Stimulated activated CD8-positive, alpha-beta memory T cell treated with anti-CD3 and anti-CD28 coated beads, Interleukin-4, amount 100 ng/mL, for 4 hours (primary cell): ENCODE results near the gene GPR158.
"Not testable (repeated sequence)": the region's sequence is repeated elsewhere in the genome, so short reads cannot be mapped to it uniquely, and the experiment has no call there.

Experiments used
- DNase-seq, 2 donors: peaks; one replicate each; pipeline ENCODE4 v3.0.0-alpha.2; 2020; ENCODE audit warnings: low read depth in 2 of 2, low spot score in 1 of 2

Gene GPR158, protein sequence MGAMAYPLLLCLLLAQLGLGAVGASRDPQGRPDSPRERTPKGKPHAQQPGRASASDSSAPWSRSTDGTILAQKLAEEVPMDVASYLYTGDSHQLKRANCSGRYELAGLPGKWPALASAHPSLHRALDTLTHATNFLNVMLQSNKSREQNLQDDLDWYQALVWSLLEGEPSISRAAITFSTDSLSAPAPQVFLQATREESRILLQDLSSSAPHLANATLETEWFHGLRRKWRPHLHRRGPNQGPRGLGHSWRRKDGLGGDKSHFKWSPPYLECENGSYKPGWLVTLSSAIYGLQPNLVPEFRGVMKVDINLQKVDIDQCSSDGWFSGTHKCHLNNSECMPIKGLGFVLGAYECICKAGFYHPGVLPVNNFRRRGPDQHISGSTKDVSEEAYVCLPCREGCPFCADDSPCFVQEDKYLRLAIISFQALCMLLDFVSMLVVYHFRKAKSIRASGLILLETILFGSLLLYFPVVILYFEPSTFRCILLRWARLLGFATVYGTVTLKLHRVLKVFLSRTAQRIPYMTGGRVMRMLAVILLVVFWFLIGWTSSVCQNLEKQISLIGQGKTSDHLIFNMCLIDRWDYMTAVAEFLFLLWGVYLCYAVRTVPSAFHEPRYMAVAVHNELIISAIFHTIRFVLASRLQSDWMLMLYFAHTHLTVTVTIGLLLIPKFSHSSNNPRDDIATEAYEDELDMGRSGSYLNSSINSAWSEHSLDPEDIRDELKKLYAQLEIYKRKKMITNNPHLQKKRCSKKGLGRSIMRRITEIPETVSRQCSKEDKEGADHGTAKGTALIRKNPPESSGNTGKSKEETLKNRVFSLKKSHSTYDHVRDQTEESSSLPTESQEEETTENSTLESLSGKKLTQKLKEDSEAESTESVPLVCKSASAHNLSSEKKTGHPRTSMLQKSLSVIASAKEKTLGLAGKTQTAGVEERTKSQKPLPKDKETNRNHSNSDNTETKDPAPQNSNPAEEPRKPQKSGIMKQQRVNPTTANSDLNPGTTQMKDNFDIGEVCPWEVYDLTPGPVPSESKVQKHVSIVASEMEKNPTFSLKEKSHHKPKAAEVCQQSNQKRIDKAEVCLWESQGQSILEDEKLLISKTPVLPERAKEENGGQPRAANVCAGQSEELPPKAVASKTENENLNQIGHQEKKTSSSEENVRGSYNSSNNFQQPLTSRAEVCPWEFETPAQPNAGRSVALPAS (N-terminal part only)

GRCh38 chr10:25174461-25175230 is at the start of gene GPR158:
TSS of gene GPR158 (plus strand) at chr10:25175001. CDS start at chr10:25175421, 420 bp downstream.
- DNase-seq, result no peak

DNA sequence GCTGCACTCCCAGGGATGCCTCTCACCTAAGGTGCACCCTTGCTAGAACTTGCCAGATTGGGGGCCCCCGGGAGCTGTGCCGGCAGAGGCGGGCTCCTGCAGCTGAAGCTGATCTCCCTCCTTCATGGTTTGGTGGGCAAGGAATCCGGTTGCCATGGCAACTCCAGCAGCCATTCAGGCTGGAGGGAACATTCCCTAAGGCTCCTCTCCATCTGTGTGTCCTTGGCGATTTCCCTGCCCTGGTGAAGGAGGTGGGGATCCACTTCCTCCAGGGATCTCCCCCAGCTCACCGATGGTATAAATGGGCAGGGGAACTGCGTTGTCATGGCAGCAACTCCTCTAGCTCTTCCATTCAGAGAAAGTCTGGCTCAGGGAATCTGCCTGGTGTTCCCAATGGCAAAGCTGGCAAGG is 49.6 kb upstream of the GPR158 start:
- DNase-seq, result no peak

DNA sequence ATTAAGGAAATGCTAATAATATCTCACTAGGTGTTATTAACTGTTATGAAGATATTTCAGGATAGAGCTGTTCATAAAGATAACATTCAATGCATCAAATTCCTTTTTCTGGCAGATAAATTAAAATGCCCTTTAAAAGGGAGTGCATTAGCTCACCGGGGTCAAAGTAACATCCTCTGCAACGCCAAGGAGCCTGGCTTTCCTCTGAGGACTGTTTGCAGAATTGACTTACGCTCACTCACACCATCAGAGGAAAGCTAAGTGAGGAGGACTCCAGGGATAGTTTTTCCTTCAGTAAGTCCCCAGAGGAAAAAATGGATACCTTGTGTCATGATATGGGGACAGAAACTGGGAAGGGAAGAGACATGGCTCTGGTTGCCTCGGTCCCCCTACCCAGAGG is 45.2 kb upstream of the GPR158 start:
- no peak for DNase-seq

DNA sequence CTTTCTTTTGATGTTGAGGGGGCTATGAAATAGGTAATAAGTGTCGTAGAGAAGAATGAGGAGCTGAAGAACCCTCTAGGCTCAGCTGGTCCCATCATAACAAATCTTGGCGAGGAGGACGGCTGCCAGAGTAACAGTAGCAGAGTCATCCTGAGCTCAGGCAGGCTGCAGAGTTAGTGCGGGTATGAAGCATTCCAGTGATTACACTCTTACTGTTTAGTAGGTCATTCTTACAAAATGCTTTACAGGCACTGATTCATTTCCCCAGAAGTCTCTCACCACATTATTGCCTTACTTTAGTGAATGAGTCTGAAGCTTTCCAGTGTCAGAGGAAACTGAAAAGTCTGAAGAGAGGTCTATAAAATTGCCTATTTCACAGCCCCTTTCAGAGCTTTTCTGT is 43.9 kb upstream of the GPR158 start:
- DNase-seq, result no peak

DNA sequence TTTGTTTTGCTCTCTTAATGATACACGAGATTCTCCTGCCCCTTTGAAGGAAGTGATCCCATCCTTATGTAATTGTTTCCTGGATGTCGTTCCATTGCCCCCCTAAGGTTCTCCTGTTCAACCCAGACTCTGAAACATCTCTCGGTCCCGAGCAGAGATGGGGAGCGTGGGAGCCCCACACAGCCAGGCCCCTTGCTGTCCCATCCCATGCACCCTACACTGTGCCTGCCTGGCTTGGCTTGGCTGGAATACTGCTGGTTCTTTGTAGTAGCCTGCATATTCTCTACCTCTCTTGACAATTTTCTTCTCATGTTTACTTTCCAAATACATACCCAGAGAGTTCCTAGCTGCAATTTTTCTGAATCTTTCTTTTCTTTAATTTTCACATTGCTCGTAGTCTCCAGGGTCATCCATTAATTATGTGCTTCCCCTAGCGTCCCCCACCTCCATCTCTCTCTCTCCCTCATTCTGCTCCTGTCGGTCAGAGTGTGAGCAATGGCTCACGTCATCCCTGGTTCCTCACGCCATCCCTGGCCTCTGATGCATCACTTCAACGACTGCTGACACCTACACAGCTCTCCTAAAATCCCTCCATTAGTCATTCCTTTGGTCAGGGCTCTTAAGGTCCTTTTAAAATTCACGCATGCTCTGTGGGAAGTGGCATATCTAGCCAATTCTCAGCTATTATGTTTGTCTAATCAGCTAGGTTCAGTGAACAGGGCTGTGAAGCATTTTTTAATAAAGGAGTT is 32.5 kb upstream of the GPR158 start:
- DNase-seq, result no peak

DNA sequence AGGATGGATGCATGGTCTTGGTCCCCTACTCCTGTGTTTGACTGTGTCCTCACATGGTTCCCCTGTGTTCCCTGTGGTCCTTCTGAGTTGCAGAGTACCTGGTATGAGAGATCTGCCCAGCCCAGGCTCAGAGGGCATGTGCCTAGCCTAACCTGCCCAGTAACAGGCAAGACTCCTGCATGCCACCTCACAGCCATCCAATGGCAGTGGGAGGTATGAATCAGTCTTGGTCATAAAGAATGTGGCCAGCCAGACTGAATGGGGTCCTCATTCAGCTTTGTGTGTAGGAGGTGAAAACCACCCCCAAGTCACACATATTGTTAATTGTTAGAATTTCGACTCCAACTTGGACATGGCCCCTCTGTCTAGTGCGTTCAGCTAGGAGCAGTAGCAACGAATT is 17.2 kb upstream of the GPR158 start:
- DNase-seq, result no peak

DNA sequence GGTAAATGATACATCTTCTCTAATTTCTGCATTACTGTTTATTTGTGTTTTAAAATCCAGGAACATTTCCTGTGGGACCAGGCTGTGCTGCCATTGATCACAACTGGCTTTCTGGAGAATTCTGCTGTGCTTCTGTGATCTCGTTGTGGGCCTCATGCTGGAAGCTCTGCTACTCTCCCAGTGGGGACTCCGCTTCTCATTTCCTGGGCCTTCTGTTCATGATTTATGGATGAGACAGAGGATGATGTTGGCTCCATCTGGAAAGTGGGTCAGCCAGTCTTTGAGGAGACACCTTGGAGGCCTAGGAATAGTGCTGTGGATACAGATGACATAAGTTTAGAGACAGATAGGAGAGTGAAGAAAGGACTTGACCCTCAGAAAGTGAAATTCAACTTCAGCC is 15.2 kb upstream of the GPR158 start:
- no peak for DNase-seq

DNA sequence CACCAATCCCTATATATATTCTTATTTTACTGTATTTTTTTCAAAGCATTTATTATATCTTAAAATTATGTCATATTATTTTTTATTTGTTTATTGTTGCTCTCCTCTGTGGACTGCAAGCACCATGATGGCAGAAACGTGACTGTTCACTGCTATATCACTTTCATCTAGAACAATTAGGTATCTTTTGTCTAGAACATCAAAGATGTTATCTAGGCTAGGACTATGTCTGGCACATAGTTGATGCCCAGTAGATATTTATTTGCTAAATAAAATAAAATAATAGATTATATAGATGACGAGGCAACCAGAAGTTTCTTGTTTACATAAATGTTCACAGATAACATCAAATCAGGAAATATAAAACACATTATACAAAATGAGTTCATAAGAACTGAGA is 12.4 kb upstream of the GPR158 start:
- DNase-seq, result no peak

DNA sequence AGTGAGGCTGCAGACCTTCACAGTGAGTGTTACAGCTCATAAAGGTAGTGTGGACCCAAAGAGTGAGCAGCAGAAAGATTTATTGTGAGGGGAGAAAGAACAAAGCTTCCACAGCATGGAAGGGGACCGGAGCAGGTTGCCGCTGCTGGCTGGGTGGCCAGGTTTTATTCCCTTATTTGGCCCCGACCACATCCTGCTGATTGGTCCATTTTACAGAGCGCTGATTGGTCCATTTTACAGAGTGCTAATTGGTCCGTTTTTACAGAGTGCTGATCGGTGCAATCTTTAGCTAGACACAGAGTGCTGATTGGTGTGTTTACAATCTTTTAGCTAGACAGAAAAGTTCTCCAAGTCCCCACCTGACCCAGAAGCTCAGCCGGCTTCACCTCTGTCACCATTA is 11.3 kb upstream of the GPR158 start:
- not testable (repeated sequence) for DNase-seq

DNA sequence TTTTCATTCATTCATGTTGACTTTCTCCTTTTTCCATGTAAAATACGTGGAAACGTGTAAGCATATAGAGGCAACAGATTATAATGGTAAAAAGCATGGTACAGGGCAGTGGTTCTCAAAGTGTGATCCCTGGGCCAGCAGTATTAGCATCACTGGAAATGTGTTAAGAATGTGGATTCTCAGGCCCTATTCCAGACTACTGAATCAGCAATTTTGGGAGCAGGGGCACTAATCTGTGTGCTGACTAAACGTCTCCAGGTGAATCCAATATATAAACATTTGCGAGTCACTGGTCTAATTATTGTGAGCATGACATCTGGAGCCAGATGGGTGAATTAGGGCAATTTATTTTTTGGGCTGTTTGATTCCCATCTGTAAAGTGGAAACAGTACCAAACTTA is 5.1 kb upstream of the GPR158 start:
- no peak for DNase-seq

- no peak for DNase-seq
These were observed 4.2 kb upstream of the GPR158 start for GRCh38 chr10:25170627-25171026.

GRCh38 chr10:25175527-25176420 is 973 bp downstream of the GPR158 start:
- no peak for DNase-seq

DNA sequence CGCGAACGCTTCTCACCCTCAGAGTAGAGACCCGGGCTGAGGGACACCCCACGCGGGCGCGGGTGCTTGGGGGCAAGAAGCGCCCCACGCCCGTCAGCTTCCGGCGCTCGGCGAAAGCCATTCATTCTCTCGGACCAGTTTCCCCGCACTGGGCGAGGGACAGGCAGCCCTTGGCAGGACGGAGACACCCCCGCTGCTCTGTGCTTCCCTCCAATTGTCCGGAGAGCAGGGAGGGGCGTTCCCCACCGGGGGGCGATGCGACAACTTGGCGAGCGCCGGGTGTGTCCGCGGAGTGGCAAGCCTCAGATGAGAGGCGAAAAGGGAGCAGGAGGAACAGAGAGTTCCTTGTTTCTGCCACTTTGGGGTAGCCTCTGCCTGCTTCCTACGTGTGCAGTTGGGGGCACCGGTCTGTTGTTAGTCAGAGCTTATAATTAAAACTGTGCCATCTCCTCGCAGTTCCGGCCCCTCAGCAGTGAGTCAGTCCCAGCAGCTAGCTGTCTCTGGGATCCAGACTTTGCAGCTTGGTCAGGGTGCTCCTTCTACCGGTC is 1.7 kb downstream of the GPR158 start:
- DNase-seq, result no peak

DNA sequence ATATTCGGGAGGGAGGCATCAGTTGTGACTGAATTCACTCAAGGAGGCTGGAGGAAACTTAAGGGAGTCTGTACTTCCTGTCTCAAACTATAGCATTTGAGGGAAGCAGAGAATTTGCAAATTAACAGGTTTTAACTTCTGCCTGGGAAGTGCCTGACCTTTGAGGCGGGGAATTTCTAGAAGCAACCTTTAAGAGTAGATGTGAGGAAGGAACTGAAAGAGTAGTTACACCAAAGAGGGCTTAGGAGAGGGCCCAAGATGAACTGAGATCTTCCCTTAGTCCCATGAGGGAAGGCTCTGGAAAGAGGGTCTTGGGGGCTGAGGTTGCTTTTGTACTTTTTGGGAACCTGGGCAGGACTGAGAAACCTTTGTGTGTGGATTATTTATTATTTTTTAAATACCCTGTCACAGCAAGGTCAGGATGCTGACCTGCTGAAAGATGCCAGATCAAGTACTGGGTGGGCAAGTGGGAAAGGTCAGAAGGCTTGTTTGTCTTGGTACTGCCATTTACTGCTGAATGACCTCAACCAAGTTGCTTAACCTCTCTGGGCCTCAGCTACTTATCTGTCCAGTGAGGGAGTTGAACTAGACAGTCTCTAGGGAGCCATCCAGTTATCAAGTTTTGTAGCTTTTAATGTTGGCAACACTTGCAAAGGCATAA is 2.4 kb downstream of the GPR158 start:
- no peak for DNase-seq

GRCh38 chr10:25177754-25178135 is 2.9 kb downstream of the GPR158 start:
- no peak for DNase-seq

DNA sequence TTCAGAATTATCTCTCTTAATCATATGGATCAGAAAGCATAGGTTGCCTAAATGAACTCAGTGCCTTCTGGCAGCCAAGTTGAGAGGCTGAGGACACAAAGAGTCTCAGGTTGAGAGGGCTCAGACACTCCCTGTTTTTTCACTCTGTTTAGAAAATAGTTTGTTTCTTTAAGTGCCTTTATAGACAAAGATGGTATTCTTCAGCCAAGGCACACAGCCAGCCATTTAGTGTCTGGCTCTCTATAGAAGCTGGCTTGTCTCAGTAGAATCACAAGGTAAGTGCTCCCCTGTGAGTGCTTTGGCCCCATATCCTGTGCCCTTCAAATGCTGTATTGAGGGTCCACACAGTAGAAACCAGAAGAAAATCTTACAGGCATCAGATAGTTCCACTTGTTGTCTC is 3.6 kb downstream of the GPR158 start:
- DNase-seq, result no peak

DNA sequence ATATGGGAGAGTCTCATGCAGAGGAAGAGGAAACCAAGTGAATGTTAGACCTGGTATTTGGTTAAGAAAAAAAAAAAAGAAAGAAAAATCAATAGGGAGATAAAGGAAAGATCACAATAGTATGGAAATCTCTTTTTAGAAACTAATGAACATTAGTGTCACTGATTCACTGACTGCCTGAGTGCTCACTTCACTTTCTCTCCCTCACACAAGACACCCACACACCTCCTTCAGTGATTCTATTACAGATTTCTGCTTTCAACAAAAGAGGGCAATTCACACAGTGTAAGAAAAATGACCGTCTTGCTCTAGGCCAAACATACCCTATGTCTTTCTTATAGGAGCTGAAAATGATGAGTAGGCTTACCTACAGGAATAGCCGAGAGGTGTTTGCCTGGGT is 6.0 kb downstream of the GPR158 start:
- no peak for DNase-seq

DNA sequence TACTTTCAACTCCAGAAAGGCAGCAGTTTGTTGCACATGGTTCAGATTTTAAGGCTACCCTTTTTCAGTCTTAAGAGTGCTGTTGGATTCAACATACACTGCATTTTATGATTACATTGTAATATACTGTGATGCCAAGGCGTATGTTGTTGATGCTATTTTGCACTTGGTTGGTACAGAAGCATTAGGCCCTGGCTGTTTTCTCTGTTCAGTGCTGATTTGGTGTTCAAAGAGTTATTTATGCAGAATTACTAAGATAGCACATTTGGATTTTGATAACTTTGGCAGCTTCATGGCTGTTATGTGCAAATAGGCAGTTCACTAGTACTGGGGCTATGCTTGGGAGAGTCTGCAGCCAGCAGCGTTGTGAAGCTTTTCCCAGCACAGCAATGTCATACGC is 7.8 kb downstream of the GPR158 start:
- DNase-seq, result no peak
